Breast epithelium (tissue), 4 donors: ENCODE data around the gene DNAI2. TPM values are rescaled to one million over a fixed set of nuclear protein-coding genes. Genes with fewer than 3 reads are reported as not detected.

Experiments used
- DNase-seq, 2 donors: peaks; one replicate each; pipeline ENCODE4 v3.0.0-alpha.2; 2019; ENCODE audit warnings: low spot score in 2 of 2
- H3K27ac ChIP-seq, 2 donors: fragments of 200-600 bp; sonication (generic) in 1 of 2; one replicate each; pipeline ENCODE4 v1.5.1; 2016 to 2019; ENCODE audit warnings: mild to moderate bottlenecking in 1 of 2
- H3K27me3 ChIP-seq, 2 donors: fragments of 200-600 bp; sonication (generic) in 1 of 2; one replicate each; pipeline versions ENCODE4 v1.5.1 to v1.6.0; 2017 to 2019; ENCODE audit warnings: control low read depth in 1 of 2, mild to moderate bottlenecking in 1 of 2
- H3K36me3 ChIP-seq: fragments of 200-600 bp; one replicate; pipeline ENCODE4 v1.5.1; 2019
- H3K4me1 ChIP-seq, 2 donors: fragments of 200-600 bp; sonication (generic); one replicate each; pipeline ENCODE4 v1.5.1; 2016 to 2019; ENCODE audit warnings: control low read depth in 1 of 2
- H3K4me3 ChIP-seq, 3 donors: fragments of 200-600 bp; sonication (generic); 1 replicate in 2 of 3; 2 replicates in 1 of 3; pipeline ENCODE4 v1.5.1; 2016 to 2019; ENCODE audit warnings: mild to moderate bottlenecking in 3 of 3, moderate library complexity in 2 of 3
- H3K9me3 ChIP-seq, 2 donors: fragments of 200-600 bp; sonication (generic) in 1 of 2; one replicate each; pipeline ENCODE4 v1.5.1; 2016 to 2019; ENCODE audit warnings: control low read depth in 1 of 2
- POLR2A ChIP-seq: fragments of 450-650 bp; IDR thresholded peaks from one replicate; pipeline ENCODE4 v1.6.1; 2016; ENCODE audit warnings: antibody characterized with exemption, mild to moderate bottlenecking, moderate library complexity
- POLR2AphosphoS5 ChIP-seq, 3 donors: sonication (generic); formaldehyde crosslinking; IDR thresholded peaks; one replicate each; pipeline ENCODE4 v1.6.1; 2017; ENCODE audit warnings: antibody characterized with exemption in 3 of 3
- intact Hi-C: fragments of 100-400 bp; cut with DNase I; formaldehyde crosslinking; loops from one replicate; pipeline ENCODE4 v1.15.1; 2023; ENCODE audit warnings: low total_unique reads
- total RNA-seq, 3 donors: library from RNA; depleted of rRNA; stranded (reverse); fragments of >200 nt; gene quantifications; one replicate each; pipeline ENCODE4 v1.1.0, GENCODE V29; 2016
- TF ChIP-seq, protein P1 (sequence below), 3 donors: fragments of 450-650 bp; IDR thresholded peaks; one replicate each; pipeline ENCODE4 v1.5.1; 2016 to 2017; ENCODE audit warnings: antibody characterized with exemption in 3 of 3, mild to moderate bottlenecking in 3 of 3, moderate library complexity in 3 of 3

DNAI2 gene
- total RNA-seq, 3 donors from 2014 or later: not detected

DNA sequence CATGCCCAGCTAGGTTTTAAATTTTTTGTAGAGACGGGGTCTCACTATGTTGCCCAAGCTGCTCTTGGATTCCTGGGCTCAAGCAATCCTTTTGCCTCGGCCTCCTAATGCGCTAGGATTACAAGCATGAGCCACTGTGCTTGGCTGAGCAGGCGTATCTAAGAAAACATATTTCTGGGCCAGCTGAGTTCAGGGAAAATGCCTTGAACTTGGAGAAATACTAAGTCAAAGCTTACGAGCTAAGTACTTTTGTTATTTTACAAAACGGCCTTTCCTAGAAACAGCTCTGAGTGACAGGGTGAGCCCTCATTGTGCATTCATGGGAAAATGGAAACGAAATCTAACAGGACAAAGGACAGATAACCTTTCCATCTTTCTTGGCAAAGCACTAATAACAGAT, 24.7 kb downstream of the DNAI2 start:
- Histone ChIP-seq H3K27me3 (peaks cover 0 to 14% of the 10 kb centered on the region in 2 donors), H3K4me1 (no peaks in the 10 kb centered on the region), H3K27ac (no peak overlapping the region), H3K9me3 (no peaks in the 10 kb centered on the region), H3K4me3 (no peak overlapping the region), H3K36me3 (no peaks in the 10 kb centered on the region)
- TF ChIP-seq, protein P1, sequence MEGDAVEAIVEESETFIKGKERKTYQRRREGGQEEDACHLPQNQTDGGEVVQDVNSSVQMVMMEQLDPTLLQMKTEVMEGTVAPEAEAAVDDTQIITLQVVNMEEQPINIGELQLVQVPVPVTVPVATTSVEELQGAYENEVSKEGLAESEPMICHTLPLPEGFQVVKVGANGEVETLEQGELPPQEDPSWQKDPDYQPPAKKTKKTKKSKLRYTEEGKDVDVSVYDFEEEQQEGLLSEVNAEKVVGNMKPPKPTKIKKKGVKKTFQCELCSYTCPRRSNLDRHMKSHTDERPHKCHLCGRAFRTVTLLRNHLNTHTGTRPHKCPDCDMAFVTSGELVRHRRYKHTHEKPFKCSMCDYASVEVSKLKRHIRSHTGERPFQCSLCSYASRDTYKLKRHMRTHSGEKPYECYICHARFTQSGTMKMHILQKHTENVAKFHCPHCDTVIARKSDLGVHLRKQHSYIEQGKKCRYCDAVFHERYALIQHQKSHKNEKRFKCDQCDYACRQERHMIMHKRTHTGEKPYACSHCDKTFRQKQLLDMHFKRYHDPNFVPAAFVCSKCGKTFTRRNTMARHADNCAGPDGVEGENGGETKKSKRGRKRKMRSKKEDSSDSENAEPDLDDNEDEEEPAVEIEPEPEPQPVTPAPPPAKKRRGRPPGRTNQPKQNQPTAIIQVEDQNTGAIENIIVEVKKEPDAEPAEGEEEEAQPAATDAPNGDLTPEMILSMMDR (IDR thresholded peaks at IDR 0.05): no peak
- TF ChIP-seq POLR2AphosphoS5 (IDR thresholded peaks at IDR 0.05) (no peak), POLR2A (no peak)
- DNase-seq: no peak
- intact Hi-C loops: no loop called here

DNA sequence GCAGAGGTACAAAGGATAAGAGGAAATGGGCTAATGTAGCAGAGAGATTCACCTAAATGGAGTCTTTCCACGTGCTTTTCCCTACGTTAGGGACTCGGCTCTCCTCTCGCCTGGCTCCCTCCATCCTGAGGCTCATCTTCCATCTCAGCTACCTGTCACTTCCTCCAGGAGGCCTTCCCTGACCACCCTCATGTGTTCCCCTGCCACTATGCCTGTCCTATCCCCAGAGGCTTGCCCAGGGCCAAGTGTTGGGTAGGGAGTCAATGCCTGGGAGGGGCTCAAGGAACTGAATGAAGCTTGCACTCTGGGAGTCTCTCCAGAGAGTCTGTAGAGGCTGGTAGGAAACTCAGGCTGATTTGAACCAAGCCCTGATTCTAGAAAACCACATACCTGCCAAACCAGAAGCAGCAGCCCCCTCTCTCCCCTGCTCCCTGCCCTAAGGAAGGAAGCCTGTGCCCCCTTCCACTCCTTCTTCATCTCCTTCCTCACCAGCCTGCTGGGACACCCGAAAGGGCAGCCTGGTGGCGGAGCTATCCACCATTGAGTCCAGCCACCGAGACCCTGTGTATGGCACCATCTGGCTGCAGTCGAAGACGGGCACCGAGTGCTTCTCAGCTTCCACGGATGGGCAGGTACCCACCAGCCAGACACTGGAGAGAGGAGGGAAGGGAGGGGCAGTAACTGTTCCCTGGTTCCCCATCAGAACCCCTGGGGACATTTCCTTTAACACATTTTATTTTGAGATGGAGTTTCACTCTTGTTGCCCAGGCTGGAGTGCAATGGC, 25.4 kb downstream of the DNAI2 start:
- TF ChIP-seq POLR2A (no peak), POLR2AphosphoS5 (IDR thresholded peaks at IDR 0.05) (no peak)
- TF ChIP-seq, protein P1 (IDR thresholded peaks at IDR 0.05): no peak
- Histone ChIP-seq H3K4me1 (no peaks in the 10 kb centered on the region), H3K27ac (no peak overlapping the region), H3K27me3 (peaks cover 0 to 14% of the 10 kb centered on the region in 2 donors), H3K36me3 (no peaks in the 10 kb centered on the region), H3K9me3 (no peaks in the 10 kb centered on the region), H3K4me3 (no peak overlapping the region)
- intact Hi-C loops: no loop called here
- DNase-seq: no peak

DNA sequence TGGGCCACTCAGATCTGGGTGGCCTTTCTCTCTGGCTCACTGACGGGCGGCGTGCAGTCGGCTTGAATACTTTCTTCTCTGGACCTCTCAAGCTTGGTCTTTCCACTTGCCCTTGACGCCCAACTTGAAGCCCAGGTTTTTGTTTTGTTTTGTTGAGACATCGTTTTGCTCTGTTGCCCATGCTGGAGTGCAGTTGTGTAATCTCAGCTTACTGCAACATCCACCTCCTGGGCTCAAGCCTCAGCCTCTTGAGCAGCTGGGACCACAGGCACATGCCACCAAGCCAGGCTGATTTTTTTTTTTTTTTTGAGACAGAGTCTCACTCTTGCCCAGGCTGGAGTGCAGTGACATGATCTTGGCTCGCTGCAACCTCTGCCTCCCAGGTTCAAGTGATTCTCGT, 29.3 kb downstream of the DNAI2 start:
- no peaks in the 10 kb centered on the region for H3K9me3 ChIP-seq
- no peak overlapping the region for H3K27ac ChIP-seq
- no peak overlapping the region for H3K4me3 ChIP-seq
- no peak for TF ChIP-seq POLR2A
- no peaks in the 10 kb centered on the region for H3K4me1 ChIP-seq
- H3K27me3 ChIP-seq: peaks cover 0 to 8% of the 10 kb centered on the region in 2 donors
- H3K36me3 ChIP-seq: no peaks in the 10 kb centered on the region
- intact Hi-C loops: no loop called here
- DNase-seq: no peak

DNA sequence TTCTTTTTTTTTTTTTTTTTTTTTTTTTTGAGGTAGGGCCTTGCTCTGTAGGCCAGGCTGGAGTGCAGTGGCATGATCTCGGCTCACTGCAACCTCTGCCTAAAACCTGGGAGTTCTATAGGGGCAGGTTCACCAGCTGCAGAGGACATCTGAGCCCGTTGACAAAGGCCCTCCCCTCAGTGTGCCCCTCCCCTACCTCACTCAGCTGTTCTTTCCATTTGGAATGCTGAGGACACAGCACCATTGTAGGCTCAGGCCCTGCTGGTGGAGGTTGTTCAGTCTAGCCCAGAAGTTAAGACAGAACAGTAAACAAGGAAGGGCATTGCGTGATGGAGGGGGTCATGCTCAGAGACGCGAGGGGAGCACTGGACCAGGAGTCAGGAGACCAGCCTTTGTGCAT, 30.1 kb downstream of the DNAI2 start:
- DNase-seq: no peak
- intact Hi-C loops: no loop called here
- H3K9me3 ChIP-seq: no peaks in the 10 kb centered on the region
- no peaks in the 10 kb centered on the region for H3K4me1 ChIP-seq
- H3K27me3 ChIP-seq: peaks cover 0 to 8% of the 10 kb centered on the region in 2 donors
- no peak overlapping the region for H3K4me3 ChIP-seq
- no peaks in the 10 kb centered on the region for H3K36me3 ChIP-seq
- TF ChIP-seq POLR2A: no peak
- TF ChIP-seq POLR2AphosphoS5 (IDR thresholded peaks at IDR 0.05): no peak
- TF ChIP-seq, protein P1 (IDR thresholded peaks at IDR 0.05): no peak
- H3K27ac ChIP-seq: no peak overlapping the region

DNA sequence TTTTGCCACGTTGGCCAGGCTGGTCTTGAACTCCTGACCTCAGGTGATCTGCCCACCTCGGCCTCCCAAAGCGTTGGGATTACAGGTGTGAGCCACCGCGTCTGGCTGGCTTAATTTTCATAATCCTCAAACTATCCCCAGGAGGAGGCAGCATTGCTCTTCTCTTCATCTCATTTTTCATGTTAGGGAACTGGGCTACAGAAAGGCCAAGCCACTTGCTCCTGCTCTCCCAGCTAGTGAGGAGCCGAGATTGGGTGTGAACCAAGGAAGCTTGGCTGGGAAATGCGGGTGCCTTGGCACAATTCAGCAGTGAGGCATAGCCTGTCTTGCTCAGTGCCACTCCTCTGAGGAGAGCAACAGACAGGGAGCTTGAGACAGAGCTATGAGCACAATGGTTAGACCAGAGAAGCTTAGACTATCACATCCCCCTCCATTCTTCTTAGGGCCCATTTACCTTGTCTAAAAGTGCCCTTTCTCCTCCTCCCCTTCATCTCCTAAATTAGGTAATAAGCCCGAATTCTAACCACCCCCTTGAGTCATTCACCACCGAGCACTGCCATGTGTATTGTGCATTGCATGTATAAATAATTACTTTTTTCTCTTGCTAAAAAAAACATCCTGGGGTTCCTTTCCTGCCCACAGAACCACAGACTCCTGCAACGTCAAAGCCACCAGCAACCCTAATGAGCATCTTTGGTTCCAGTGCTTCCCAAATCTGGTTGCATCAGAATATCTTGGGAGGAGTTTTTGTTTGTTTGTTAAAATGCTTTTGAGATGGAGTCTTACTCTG, 32.0 kb downstream of the DNAI2 start:
- H3K36me3 ChIP-seq: no peaks in the 10 kb centered on the region
- H3K27ac ChIP-seq: no peak overlapping the region
- no peak overlapping the region for H3K4me3 ChIP-seq
- peaks cover 0 to 9% of the 10 kb centered on the region in 2 donors for H3K27me3 ChIP-seq
- H3K9me3 ChIP-seq: no peaks in the 10 kb centered on the region
- intact Hi-C loops: no loop called here
- TF ChIP-seq, protein P1 (IDR thresholded peaks at IDR 0.05): no peak
- TF ChIP-seq POLR2AphosphoS5 (IDR thresholded peaks at IDR 0.05) (no peak), POLR2A (no peak)
- H3K4me1 ChIP-seq: no peaks in the 10 kb centered on the region
- no peak for DNase-seq
